PC-3 (cell line): ENCODE results near the gene MYO10.

Experiments
- CTCF ChIP-seq: fragments of 300-600 bp; sonication (generic); conservative IDR thresholded peaks from 2 replicates; pipeline ENCODE4 v1.5.1; 2017; ENCODE audit warnings: antibody characterized with exemption, low read depth, mild to moderate bottlenecking, low read length
- EZH2 ChIP-seq: fragments of 300-600 bp; sonication (generic); IDR thresholded peaks from one replicate; pipeline ENCODE4 v1.6.1; 2017; ENCODE audit warnings: antibody characterized with exemption, mild to moderate bottlenecking, low read length; ENCODE audit not compliant: unreplicated experiment
- EZH2phosphoT487 ChIP-seq: fragments of 300-600 bp; sonication (generic); IDR thresholded peaks from 2 replicates; pipeline ENCODE4 v1.6.1; 2018; ENCODE audit warnings: mild to moderate bottlenecking, antibody characterized with exemption, low read length, borderline replicate concordance

GRCh38 chr5:16754086-16754485 is 182.0 kb downstream of the MYO10 start:
- TF ChIP-seq CTCF (no peak), EZH2 (no peak), EZH2phosphoT487 (no peak)
